HG02885 (cell line): ENCODE data around the gene KLHL13.
"Not testable (repeated sequence)": the region's sequence is repeated elsewhere in the genome, so short reads cannot be mapped to it uniquely, and the experiment has no call there.

Experiments used
- ATAC-seq: cut with Tn5 transposase; IDR thresholded peaks from one replicate; pipeline ENCODE4 v1.9.1; 2021; ENCODE audit warnings: mild to moderate bottlenecking; ENCODE audit not compliant: unreplicated experiment, poor library complexity

Gene KLHL13

GRCh38 chrX:118116713-118117550 is at the start of gene KLHL13:
Gene KLHL13 (minus strand): TSS chrX:118116810. CDS start chrX:118028473, 88,337 bp downstream.
- ATAC-seq, result peak; percentile 56

- no peak for ATAC-seq
Measured at GRCh38 chrX:118164138-118164537, 47.5 kb upstream of the KLHL13 start.

- ATAC-seq, result no peak
Measured at GRCh38 chrX:118156953-118157608, 40.5 kb upstream of the KLHL13 start.

GRCh38 chrX:118156254-118156952 is 39.8 kb upstream of the KLHL13 start:
- ATAC-seq, result no peak

- ATAC-seq, result no peak
Measured at GRCh38 chrX:118153270-118153669, 36.7 kb upstream of the KLHL13 start.

- ATAC-seq, result no peak
Measured at GRCh38 chrX:118152721-118153120, 36.1 kb upstream of the KLHL13 start.

GRCh38 chrX:118148737-118149136 is 32.1 kb upstream of the KLHL13 start:
- ATAC-seq, result no peak

- ATAC-seq, result not testable (repeated sequence)
Measured at GRCh38 chrX:118147771-118148170, 31.2 kb upstream of the KLHL13 start.

GRCh38 chrX:118143578-118143977 is 27.0 kb upstream of the KLHL13 start:
- no peak for ATAC-seq

- no peak for ATAC-seq
Measured at GRCh38 chrX:118131336-118131735, 14.7 kb upstream of the KLHL13 start.

- no peak for ATAC-seq
Measured at GRCh38 chrX:118129681-118130080, 13.1 kb upstream of the KLHL13 start.

GRCh38 chrX:118128724-118129123 is 12.1 kb upstream of the KLHL13 start:
- no peak for ATAC-seq

GRCh38 chrX:118126286-118126685 is 9.7 kb upstream of the KLHL13 start:
- no peak for ATAC-seq

GRCh38 chrX:118124243-118124642 is 7.6 kb upstream of the KLHL13 start:
- ATAC-seq, result not testable (repeated sequence)

- ATAC-seq, result no peak
Measured at GRCh38 chrX:118117741-118118140, 1.1 kb upstream of the KLHL13 start.

- peak; percentile 48 for ATAC-seq
Measured at GRCh38 chrX:118115953-118116712, 477 bp downstream of the KLHL13 start.

- no peak for ATAC-seq
Measured at GRCh38 chrX:118114971-118115370, 1.6 kb downstream of the KLHL13 start.

GRCh38 chrX:118109065-118109464 is 7.5 kb downstream of the KLHL13 start:
- no peak for ATAC-seq

GRCh38 chrX:118108304-118108703 is 8.3 kb downstream of the KLHL13 start:
- no peak for ATAC-seq

- ATAC-seq, result no peak
Measured at GRCh38 chrX:118100091-118100490, 16.5 kb downstream of the KLHL13 start.
